HEK293T (cell line): ENCODE results near the gene SUPT20HL2.

Source experiments
- CTCF ChIA-PET: fragments of 350-600 bp; formaldehyde crosslinking; extraction: SDS; loops from one replicate; lab custom pipeline; 2021; ENCODE audit warnings: antibody characterized with exemption, inconsistent platforms; lab: Yijun Ruan, JAX
- POLR2A ChIA-PET: fragments of 350-600 bp; formaldehyde crosslinking; extraction: SDS; loops from one replicate; lab custom pipeline; 2020; ENCODE audit warnings: antibody characterized with exemption, inconsistent platforms; lab: Yijun Ruan, JAX
- DNase-seq: peaks from one replicate; pipeline ENCODE4 v3.0.0; 2012; ENCODE audit warnings: mixed read lengths; ENCODE audit errors: extremely low spot score
- ARNT ChIP-seq: fragments of 450-650 bp; IDR thresholded peaks from 2 replicates; pipeline ENCODE4 v1.6.1; 2017; ENCODE audit warnings: mild to moderate bottlenecking
- BHLHE40 ChIP-seq: fragments of 450-650 bp; IDR thresholded peaks from 2 replicates; pipeline ENCODE4 v1.6.1; 2016; ENCODE audit warnings: mild to moderate bottlenecking, moderate library complexity, borderline replicate concordance
- CTBP1 ChIP-seq: fragments of 450-650 bp; IDR thresholded peaks from 2 replicates; pipeline ENCODE4 v1.6.1; 2016; ENCODE audit warnings: borderline replicate concordance
- ELF4 ChIP-seq: fragments of 450-650 bp; IDR thresholded peaks from 2 replicates; pipeline ENCODE4 v1.6.1; 2017; ENCODE audit warnings: antibody characterized with exemption
- FOXA1 ChIP-seq: fragments of 450-650 bp; IDR thresholded peaks from 2 replicates; pipeline ENCODE4 v1.6.1; 2016; ENCODE audit warnings: mild to moderate bottlenecking
- FOXK2 ChIP-seq: fragments of 450-650 bp; IDR thresholded peaks from 2 replicates; pipeline ENCODE4 v1.6.1; 2016; ENCODE audit warnings: mild to moderate bottlenecking
- FOXM1 ChIP-seq: fragments of 450-650 bp; IDR thresholded peaks from 2 replicates; pipeline ENCODE4 v1.6.1; 2017; ENCODE audit warnings: mild to moderate bottlenecking, borderline replicate concordance
- HDGF ChIP-seq: fragments of 450-650 bp; IDR thresholded peaks from 2 replicates; pipeline ENCODE4 v1.6.1; 2017; ENCODE audit warnings: antibody characterized with exemption, borderline replicate concordance
- L3MBTL2 ChIP-seq: fragments of 450-650 bp; conservative IDR thresholded peaks from 2 replicates; pipeline ENCODE4 v1.6.1; 2016; ENCODE audit warnings: mild to moderate bottlenecking
- LEF1 ChIP-seq: fragments of 450-650 bp; IDR thresholded peaks from 2 replicates; pipeline ENCODE4 v1.6.1; 2017; ENCODE audit warnings: mild to moderate bottlenecking, borderline replicate concordance
- NFRKB ChIP-seq: fragments of 450-650 bp; IDR thresholded peaks from 2 replicates; pipeline ENCODE4 v1.6.1; 2016; ENCODE audit warnings: mild to moderate bottlenecking, moderate library complexity
- PKNOX1 ChIP-seq: fragments of 450-650 bp; IDR thresholded peaks from 2 replicates; pipeline ENCODE4 v1.6.1; 2016
- SP1 ChIP-seq: fragments of 450-650 bp; IDR thresholded peaks from 2 replicates; pipeline ENCODE4 v1.6.1; 2017
- SUZ12 ChIP-seq: fragments of 450-650 bp; IDR thresholded peaks from 2 replicates; pipeline ENCODE4 v1.6.1; 2016; ENCODE audit warnings: mild to moderate bottlenecking
- TARDBP ChIP-seq: fragments of 450-650 bp; IDR thresholded peaks from 2 replicates; pipeline ENCODE4 v1.6.1; 2016
- ZNF384 ChIP-seq: fragments of 450-650 bp; IDR thresholded peaks from 2 replicates; pipeline ENCODE4 v1.6.1; 2016

Gene SUPT20HL2

DNA sequence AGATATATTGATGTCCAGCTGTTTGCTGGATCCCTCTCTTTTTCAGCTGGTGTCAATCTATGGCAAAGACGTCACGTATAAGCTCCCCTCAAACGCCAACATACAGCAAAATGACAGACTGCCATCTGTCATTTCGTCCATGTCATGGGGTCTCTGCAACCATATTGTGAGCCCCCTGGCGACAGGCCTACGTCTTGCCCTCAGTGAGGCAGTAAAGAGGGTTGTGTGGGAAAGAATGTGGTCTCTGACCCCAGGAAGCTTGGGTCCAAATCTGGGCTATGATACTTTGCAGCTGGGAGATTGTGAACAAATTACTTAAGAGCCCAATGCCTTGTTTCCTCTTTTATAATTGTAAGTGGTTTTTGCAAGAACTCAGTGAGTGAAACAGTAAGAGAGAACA, 7.4 kb downstream of the SUPT20HL2 start:
- TF ChIP-seq TARDBP (no peak), PKNOX1 (peak; percentile 45), L3MBTL2 (no peak), HDGF (no peak), FOXM1 (no peak)
- ChIA-PET POLR2A (no interaction called here), CTCF (interaction anchor here (1.1 to 1.7 kb wide), 2 partner anchors 11 to 12 kb away, joined by 4 read pairs; no protein-coding TSS in a partner anchor)
- no peak for DNase-seq

DNA sequence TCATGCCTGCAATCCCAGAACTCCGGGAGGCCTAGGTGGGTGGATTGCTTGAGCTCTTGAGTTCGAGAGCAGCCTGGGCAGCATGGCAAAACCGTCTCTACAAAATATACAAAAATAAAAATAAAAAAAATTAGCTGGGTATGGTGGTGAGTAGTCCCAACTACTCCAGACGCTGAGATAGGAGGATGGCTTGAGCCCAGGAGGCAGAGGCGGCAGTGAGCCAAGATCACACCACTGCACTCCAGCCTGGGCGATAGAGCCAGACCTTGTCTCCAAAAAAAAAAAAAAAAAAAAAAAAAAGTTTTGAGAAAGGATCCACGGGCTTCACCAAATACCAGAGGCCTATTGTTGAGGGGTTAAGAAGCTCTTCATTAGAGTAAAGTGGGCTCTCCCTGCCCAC, 8.0 kb downstream of the SUPT20HL2 start:
- ChIA-PET CTCF (interaction anchor here (1.1 to 1.7 kb wide), 2 partner anchors 10 to 11 kb away, joined by 4 read pairs; no protein-coding TSS in a partner anchor), POLR2A (no interaction called here)
- no peak for DNase-seq
- no peak for TF ChIP-seq BHLHE40
- TF ChIP-seq L3MBTL2, result no peak
- TF ChIP-seq SUZ12, result no peak
- TF ChIP-seq TARDBP, result no peak
- TF ChIP-seq HDGF, result no peak
- no peak for TF ChIP-seq SP1
- TF ChIP-seq CTBP1, result no peak
- TF ChIP-seq PKNOX1, result no peak
- TF ChIP-seq ZNF384, result no peak
- TF ChIP-seq FOXA1, result no peak
- no peak for TF ChIP-seq FOXM1
- TF ChIP-seq ELF4, result no peak
- no peak for TF ChIP-seq LEF1
- TF ChIP-seq ARNT, result no peak
- TF ChIP-seq FOXK2, result no peak

- CTCF ChIA-PET, result no interaction called here
- DNase-seq, result no peak
- POLR2A ChIA-PET, result no interaction called here
- TF ChIP-seq NFRKB, result no peak
- TF ChIP-seq L3MBTL2, result no peak
- TF ChIP-seq ELF4, result no peak
- no peak for TF ChIP-seq CTBP1
- no peak for TF ChIP-seq FOXK2
- TF ChIP-seq LEF1, result no peak
- TF ChIP-seq FOXM1, result no peak
- no peak for TF ChIP-seq FOXA1
- TF ChIP-seq TARDBP, result no peak
- TF ChIP-seq ZNF384, result no peak
- no peak for TF ChIP-seq BHLHE40
- no peak for TF ChIP-seq PKNOX1
- TF ChIP-seq SP1, result no peak
- no peak for TF ChIP-seq HDGF
- TF ChIP-seq SUZ12, result no peak
- TF ChIP-seq ARNT, result no peak
These were observed 12.1 kb downstream of the SUPT20HL2 start for GRCh38 chrX:24301806-24302205.

DNA sequence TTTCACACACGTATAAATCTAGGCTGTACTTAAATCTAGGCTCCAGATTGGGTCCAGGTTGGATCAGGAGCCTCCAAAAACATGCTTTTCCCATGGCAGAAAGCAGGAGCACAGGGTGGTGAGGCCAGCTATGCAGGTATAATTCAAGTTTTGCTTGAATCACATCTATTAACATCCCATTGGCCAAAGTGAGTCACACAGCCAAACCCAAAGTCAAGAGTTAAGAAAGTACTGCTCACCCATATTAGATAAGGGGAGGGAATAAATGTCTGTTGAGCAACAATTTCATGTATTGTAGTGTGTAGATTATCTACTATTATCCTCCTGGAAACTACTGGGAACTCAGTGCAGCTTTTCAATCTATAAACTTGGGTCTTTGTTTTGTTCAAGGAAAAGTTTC, 12.8 kb downstream of the SUPT20HL2 start:
- TF ChIP-seq HDGF, result no peak
- POLR2A ChIA-PET, result no interaction called here
- no peak for DNase-seq
- CTCF ChIA-PET, result no interaction called here

DNA sequence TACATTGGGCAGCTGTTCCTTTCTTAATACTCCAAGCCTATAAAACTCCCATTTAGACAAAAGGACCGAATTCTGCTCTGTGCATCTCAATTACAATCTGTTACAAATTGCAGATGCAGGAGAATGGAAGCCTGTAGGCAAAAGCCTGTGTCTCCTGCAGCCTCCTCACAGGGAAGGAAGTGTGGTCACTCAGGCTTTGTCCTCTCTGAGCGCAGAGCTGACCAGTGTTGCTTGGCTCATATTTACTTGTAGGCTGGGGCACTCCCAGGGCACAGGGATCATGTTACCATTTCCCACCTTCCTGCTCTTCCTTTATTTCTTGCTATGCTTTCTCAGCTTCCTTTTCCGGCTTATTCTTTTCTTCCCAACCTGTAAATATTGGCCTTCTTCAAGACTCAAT, 15.7 kb downstream of the SUPT20HL2 start:
- TF ChIP-seq FOXM1 (no peak), ZNF384 (no peak), HDGF (no peak), FOXK2 (no peak), SUZ12 (no peak), FOXA1 (no peak), ELF4 (no peak), PKNOX1 (no peak), LEF1 (no peak), BHLHE40 (no peak), NFRKB (no peak), L3MBTL2 (no peak), ARNT (no peak), SP1 (no peak), TARDBP (no peak), CTBP1 (no peak)
- ChIA-PET POLR2A (no interaction called here), CTCF (no interaction called here)
- DNase-seq, result no peak

DNA sequence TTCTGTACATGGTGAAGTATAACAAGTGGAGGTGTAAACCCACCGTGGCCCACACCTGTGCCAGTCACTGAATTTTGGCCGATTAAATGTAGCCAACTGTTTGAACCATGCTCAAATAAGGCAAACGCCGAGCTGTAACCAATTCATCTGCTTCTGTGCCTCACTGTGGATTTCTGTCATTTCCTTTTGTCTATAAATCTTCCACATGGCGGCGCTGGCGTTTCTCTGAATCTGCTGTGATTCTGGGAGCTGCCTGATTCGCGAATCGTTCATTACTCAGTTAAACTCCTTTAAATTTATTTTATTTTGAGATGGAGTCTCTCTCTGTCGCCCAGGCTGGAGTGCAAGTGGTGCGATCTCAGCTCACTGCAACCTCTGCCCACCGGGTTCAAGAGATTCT, 19.2 kb downstream of the SUPT20HL2 start:
- ChIA-PET CTCF (interaction anchor here (0.6 to 1.5 kb wide), 11 partner anchors 9 to 594 kb away, joined by 3 to 6 read pairs (median 3); no protein-coding TSS in a partner anchor), POLR2A (no interaction called here)
- peak; percentile 26 for DNase-seq
- peak; percentile 68 for TF ChIP-seq PKNOX1
- TF ChIP-seq SUZ12, result no peak
